Endothelial cell of umbilical vein (primary cell): ENCODE measurements around the gene AAGAB. TPM values are rescaled to one million over a fixed set of nuclear protein-coding genes. Genes with fewer than 3 reads are reported as not detected.

Experiments
- BruUV-seq: library from RNA; stranded (reverse); fragments of 400-500 nt; replicated peaks from 2 replicates; lab custom pipeline; 2021; lab: Mats Ljungman, UMichigan
- CTCF ChIA-PET: fragments of 300-600, 350-600 bp; sonication (Branson Sonifier 250); formaldehyde crosslinking; loops from one replicate; lab custom pipeline; 2021; ENCODE audit warnings: antibody characterized with exemption, inconsistent platforms; lab: Charles Lee
- POLR2A ChIA-PET: fragments of 300-600, 350-600 bp; sonication (Branson Sonifier 250); formaldehyde crosslinking; loops from one replicate; lab custom pipeline; 2021; ENCODE audit warnings: antibody characterized with exemption, inconsistent platforms; lab: Charles Lee
- DNase-seq: peaks from one replicate; pipeline ENCODE4 v3.0.0-alpha.2; 2011; ENCODE audit warnings: low read depth, low spot score
- FAIRE-seq: peaks from 2 replicates; lab custom pipeline; 2011; peaks lifted over from hg19 to GRCh38; lab: Jason Lieb, UNC
- H2AFZ ChIP-seq: 2 replicates; pipeline ENCODE4 v1.6.0; 2012; ENCODE audit warnings: low read depth, low read length, control low read depth, inconsistent platforms
- H3K27ac ChIP-seq: 2 replicates; pipeline ENCODE4 v1.5.1; 2011; ENCODE audit warnings: low read depth, mild to moderate bottlenecking, control low read depth, low read length, moderate library complexity; ENCODE audit not compliant: insufficient read depth
- H3K27me3 ChIP-seq, 2 experiments: 2 replicates each; pipeline versions ENCODE4 v1.6.0 to v1.6.1; 2011; ENCODE audit warnings: low read length in 2 of 2, mixed read lengths in 1 of 2; ENCODE audit not compliant: control insufficient read depth in 2 of 2, insufficient read depth in 2 of 2
- H3K36me3 ChIP-seq, 2 experiments: 2 replicates in 1 of 2; 3 replicates in 1 of 2; pipeline ENCODE4 v1.5.1; 2011; ENCODE audit warnings: low read length in 2 of 2, mild to moderate bottlenecking in 1 of 2, moderate library complexity in 1 of 2; ENCODE audit not compliant: control insufficient read depth in 2 of 2, insufficient read depth in 2 of 2; ENCODE audit errors: extremely low read depth in 1 of 2
- H3K4me1 ChIP-seq: 3 replicates; pipeline ENCODE4 v1.5.1; 2011; ENCODE audit warnings: mild to moderate bottlenecking, low read length; ENCODE audit not compliant: control insufficient read depth, insufficient read depth; ENCODE audit errors: extremely low read depth
- H3K4me2 ChIP-seq: 2 replicates; pipeline ENCODE4 v1.6.1; 2011; ENCODE audit warnings: low read length, control low read depth, mixed read lengths; ENCODE audit not compliant: insufficient read depth
- H3K4me3 ChIP-seq, 3 experiments: fragments of 200-600 bp in 1 of 3; sonication (generic), shearing (Covaris generic) in 1 of 3; replicated peaks in 1 of 3; 2 replicates each; pipeline ENCODE4 v1.5.1; 2011 to 2016; ENCODE audit warnings: control low read depth in 3 of 3, low read length in 3 of 3, mild to moderate bottlenecking in 2 of 3, inconsistent platforms in 1 of 3, low read depth in 1 of 3, moderate library complexity in 1 of 3; ENCODE audit not compliant: insufficient read depth in 1 of 3
- H3K79me2 ChIP-seq: 2 replicates; pipeline ENCODE4 v1.6.0; 2012; ENCODE audit warnings: low read length, inconsistent platforms; ENCODE audit not compliant: control insufficient read depth, insufficient read depth
- H3K9ac ChIP-seq: replicated peaks from 2 replicates; pipeline ENCODE3; 2011; ENCODE audit warnings: low read length, control low read depth; ENCODE audit not compliant: insufficient read depth; ENCODE audit errors: extremely low read depth
- H3K9me1 ChIP-seq: replicated peaks from 3 replicates; pipeline ENCODE4 v1.6.0; 2011; ENCODE audit warnings: mild to moderate bottlenecking, low read length; ENCODE audit not compliant: control insufficient read depth, insufficient read depth; ENCODE audit errors: extremely low read depth
- H3K9me3 ChIP-seq: replicated peaks from 2 replicates; pipeline ENCODE4 v1.5.1; 2012; ENCODE audit warnings: low read length, inconsistent platforms; ENCODE audit not compliant: control insufficient read depth, insufficient read depth
- H4K20me1 ChIP-seq: replicated peaks from 2 replicates; pipeline ENCODE3; 2011; ENCODE audit warnings: mild to moderate bottlenecking, low read length; ENCODE audit not compliant: control insufficient read depth, insufficient read depth; ENCODE audit errors: extremely low read depth
- EZH2 ChIP-seq: IDR thresholded peaks from 2 replicates; pipeline ENCODE4 v1.6.1; 2012; ENCODE audit warnings: borderline replicate concordance, low read depth, mild to moderate bottlenecking, moderate library complexity, low read length, inconsistent platforms; ENCODE audit not compliant: severe bottlenecking
- FOS ChIP-seq: IDR thresholded peaks from 2 replicates; pipeline ENCODE4 v1.6.1; 2011; ENCODE audit warnings: mild to moderate bottlenecking, low read length, moderate library complexity, borderline replicate concordance; ENCODE audit not compliant: insufficient read depth
- GATA2 ChIP-seq: IDR thresholded peaks from 2 replicates; pipeline ENCODE4 v1.7.0; 2011; ENCODE audit warnings: low read depth, mild to moderate bottlenecking, moderate library complexity, mixed read lengths, low read length; ENCODE audit not compliant: insufficient read length, insufficient read depth
- JUN ChIP-seq: IDR thresholded peaks from 2 replicates; pipeline ENCODE4 v1.6.1; 2011; ENCODE audit warnings: borderline replicate concordance, low read depth; ENCODE audit not compliant: insufficient read length, insufficient read depth
- POLR2A ChIP-seq: IDR thresholded peaks from 2 replicates; pipeline ENCODE4 v1.6.1; 2012; ENCODE audit warnings: low read depth, mild to moderate bottlenecking, control low read depth, low read length
- POLR2AphosphoS5 ChIP-seq: IDR thresholded peaks from 2 replicates; pipeline ENCODE4 v1.6.1; 2012; ENCODE audit warnings: low read depth, mild to moderate bottlenecking, control low read depth, low read length, moderate library complexity; ENCODE audit not compliant: insufficient read depth
- dilution Hi-C: fragments of 300-500 bp; cut with MboI; formaldehyde crosslinking; loops from one replicate; pipeline ENCODE4 v1.15.0; 2019; ENCODE audit warnings: low sequenced_read_pairs; ENCODE audit not compliant: extremely low pct_ligation_motif_present
- intact Hi-C: fragments of 100-400 bp; cut with micrococcal nuclease; formaldehyde crosslinking; loops from one replicate; pipeline ENCODE4 v1.10.0; 2022
- polyA plus RNA-seq, 4 experiments: library from polyadenylated mRNA; depleted of rRNA in 3 of 4; stranded (reverse) in 3 of 4; unstranded in 1 of 4; fragments of >200 nt; gene quantifications; 2 replicates each; pipeline versions ENCODE4 v1.2.1 to v1.2.3, GENCODE V29; 2011 to 2012; ENCODE audit warnings: missing spikeins in 1 of 4
- total RNA-seq: library from RNA; stranded (reverse); gene quantifications from 2 replicates; pipeline ENCODE4 v1.2.3, GENCODE V29; 2021
- TF ChIP-seq, protein P1 (sequence below): IDR thresholded peaks from 2 replicates; pipeline ENCODE4 v1.6.1; 2011; ENCODE audit not compliant: insufficient read depth, insufficient read length

AAGAB gene
- total and polyA plus RNA-seq, 2 donors (not counting 3 experiments of a cell fraction or from before 2014, with no cell fraction given) = 21.2 to 42.6 TPM

DNA sequence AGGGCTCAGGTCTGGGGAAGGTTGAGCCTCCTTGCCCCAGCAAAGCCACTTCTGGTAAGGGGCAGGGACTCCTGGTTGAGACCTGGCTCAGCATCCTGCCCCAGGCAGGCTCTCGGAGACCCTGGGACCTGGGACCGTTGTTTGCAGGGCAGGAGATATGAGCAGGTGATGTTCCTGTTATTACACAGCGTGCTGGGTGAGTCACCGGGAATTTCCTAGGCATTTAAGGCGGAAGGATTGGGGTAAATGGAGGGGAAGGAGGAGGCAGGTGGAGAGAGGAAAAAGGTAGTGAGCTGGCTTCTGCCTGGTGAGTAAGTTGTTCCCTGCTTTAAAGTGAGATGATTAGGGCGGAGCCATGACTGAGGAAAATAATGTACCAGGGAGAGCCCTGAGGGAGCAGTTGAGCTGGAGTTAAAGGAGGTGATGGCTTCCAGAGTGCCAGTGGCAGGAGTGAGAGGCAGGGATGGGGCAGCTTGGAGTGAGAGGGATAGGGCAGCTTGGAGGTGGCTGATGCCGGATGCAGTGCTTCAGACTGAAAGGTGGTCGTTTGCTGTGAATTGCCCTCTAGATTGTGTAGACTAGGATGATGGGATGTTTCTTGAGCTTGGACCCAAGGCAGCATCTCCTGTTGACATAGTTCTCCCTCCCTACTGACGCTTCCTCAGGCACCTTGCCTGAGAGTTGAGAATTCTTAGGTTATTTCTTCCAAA is 79.4 kb downstream of the AAGAB start:
- no peaks in the 10 kb centered on the region for H3K9me1 ChIP-seq
- DNase-seq (peak; percentile 90), FAIRE-seq (peak; percentile 96)
- ChIA-PET POLR2A (no interaction called here), CTCF (interaction anchor here (1.6 kb wide), 1 partner anchor 13 kb away, joined by 5 read pairs; no protein-coding TSS in a partner anchor)
- TF ChIP-seq FOS = peak; percentile 95
- peak; percentile 62 for TF ChIP-seq JUN
- TF ChIP-seq, protein P1, sequence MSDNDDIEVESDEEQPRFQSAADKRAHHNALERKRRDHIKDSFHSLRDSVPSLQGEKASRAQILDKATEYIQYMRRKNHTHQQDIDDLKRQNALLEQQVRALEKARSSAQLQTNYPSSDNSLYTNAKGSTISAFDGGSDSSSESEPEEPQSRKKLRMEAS = no peak
- no peak for TF ChIP-seq EZH2
- TF ChIP-seq POLR2AphosphoS5 = peak; percentile 51
- peak; percentile 48 for TF ChIP-seq POLR2A
- peak; percentile 62 for TF ChIP-seq GATA2
- peaks cover 56% of the 10 kb centered on the region for H3K4me1 ChIP-seq
- H3K27me3 ChIP-seq = no peaks in the 10 kb centered on the region
- peaks cover 5 to 19% of the 10 kb centered on the region in 2 experiments for H3K36me3 ChIP-seq
- peak overlapping the region; percentile 6 for H3K4me2 ChIP-seq
- H3K27ac ChIP-seq = peak overlapping the region; percentile 87
- no TSS peak for BruUV-seq
- peaks cover 61% of the 10 kb centered on the region for H3K79me2 ChIP-seq
- dilution Hi-C loops = no loop called here
- intact Hi-C loops = loop anchor here (5.0 kb wide), 1 partner anchor 218 kb away; no protein-coding TSS in a partner anchor
- no peak overlapping the region for H2AFZ ChIP-seq
- H3K4me3 ChIP-seq = no peak overlapping the region
- peak overlapping the region; percentile 50 for H3K9ac ChIP-seq
- H4K20me1 ChIP-seq = no peaks in the 10 kb centered on the region
- H3K9me3 ChIP-seq = no peaks in the 10 kb centered on the region
